GM23248 (cell line): ENCODE data around the gene EVL. TPM values are rescaled to one million over a fixed set of nuclear protein-coding genes. Genes with fewer than 3 reads are reported as not detected.

Experiments
- DNase-seq: peaks from one replicate; pipeline ENCODE4 v3.0.0-alpha.2; 2015
- H2AFZ ChIP-seq: fragments of 200-600 bp; sonication (generic); 2 replicates; pipeline ENCODE4 v1.6.1; 2016; ENCODE audit warnings: antibody characterized with exemption
- H3F3A ChIP-seq: fragments of 200-600 bp; sonication (generic); 2 replicates; pipeline ENCODE4 v1.6.1; 2016; ENCODE audit warnings: mild to moderate bottlenecking, antibody characterized with exemption, mixed run types; ENCODE audit not compliant: insufficient read depth
- H3K27ac ChIP-seq: fragments of 200-600 bp; sonication (generic); 2 replicates; pipeline ENCODE4 v1.5.1; 2016; ENCODE audit warnings: mild to moderate bottlenecking
- H3K27me3 ChIP-seq: fragments of 200-600 bp; sonication (generic); replicated peaks from 2 replicates; pipeline ENCODE4 v1.6.1; 2016; ENCODE audit warnings: mild to moderate bottlenecking; ENCODE audit not compliant: insufficient read depth
- H3K36me3 ChIP-seq: fragments of 200-600 bp; sonication (generic); 2 replicates; pipeline ENCODE4 v1.6.1; 2016; ENCODE audit warnings: low read depth, mild to moderate bottlenecking
- H3K4me1 ChIP-seq: fragments of 200-600 bp; sonication (generic); 2 replicates; pipeline ENCODE4 v1.6.1; 2016; ENCODE audit warnings: mild to moderate bottlenecking; ENCODE audit not compliant: insufficient read depth
- H3K4me2 ChIP-seq: fragments of 200-600 bp; sonication (generic); one replicate; pipeline ENCODE4 v1.6.1; 2016; ENCODE audit warnings: mild to moderate bottlenecking; ENCODE audit not compliant: unreplicated experiment
- H3K4me3 ChIP-seq: fragments of 200-600 bp; sonication (generic); 2 replicates; pipeline ENCODE4 v1.5.1; 2016; ENCODE audit warnings: mild to moderate bottlenecking
- H3K79me2 ChIP-seq: fragments of 200-600 bp; sonication (generic); 2 replicates; pipeline ENCODE4 v1.6.1; 2016; ENCODE audit warnings: mild to moderate bottlenecking; ENCODE audit not compliant: insufficient read depth
- H3K9ac ChIP-seq: fragments of 200-600 bp; sonication (generic); 2 replicates; pipeline ENCODE4 v1.6.1; 2016; ENCODE audit warnings: mild to moderate bottlenecking
- H3K9me2 ChIP-seq: fragments of 200-600 bp; sonication (generic); 2 replicates; pipeline ENCODE4 v1.6.1; 2016; ENCODE audit warnings: mixed run types, mild to moderate bottlenecking, moderate library complexity; ENCODE audit not compliant: insufficient read depth
- H3K9me3 ChIP-seq: fragments of 200-600 bp; sonication (generic); one replicate; pipeline ENCODE4 v1.6.1; 2017; ENCODE audit warnings: low read depth
- H4K20me1 ChIP-seq: fragments of 200-600 bp; sonication (generic); 2 replicates; pipeline ENCODE4 v1.6.0; 2016; ENCODE audit not compliant: insufficient read depth
- EZH2 ChIP-seq: fragments of 200-600 bp; sonication (generic); IDR thresholded peaks from 2 replicates; pipeline ENCODE4 v1.6.1; 2018; ENCODE audit warnings: antibody characterized with exemption, mild to moderate bottlenecking; ENCODE audit not compliant: insufficient read depth, poor library complexity, severe bottlenecking
- EZH2phosphoT487 ChIP-seq: fragments of 200-600 bp; sonication (generic); IDR thresholded peaks from 2 replicates; pipeline ENCODE4 v1.6.1; 2018; ENCODE audit warnings: antibody characterized with exemption, moderate library complexity, mild to moderate bottlenecking, low read depth; ENCODE audit not compliant: insufficient read depth
- WGBS, 2 experiments: methylation state at CpG; one replicate each; pipeline ENCODE4 v1.1.6; 2015 to 2017; ENCODE audit warnings: low lambda C conversion rate in 2 of 2, low coverage in 1 of 2; ENCODE audit errors: missing lambda C conversion rate in 2 of 2; 5-methylcytosine and 5-hydroxymethylcytosine counted together
- in situ Hi-C: fragments of 300-500 bp; cut with MboI; formaldehyde crosslinking; loops from 2 replicates; pipeline ENCODE4 v1.15.0; 2020
- polyA plus RNA-seq: library from polyadenylated mRNA; unstranded; fragments of >200 nt; fragmentation: Nextera tagmentation; extraction: Ambion mirVana; gene quantifications from 2 replicates; pipeline ENCODE4 v1.2.1, GENCODE V29; 2016
- total RNA-seq: library from RNA; depleted of rRNA; stranded (reverse); fragments of >200 nt; shearing (Covaris generic); gene quantifications from 2 replicates; pipeline ENCODE4 v1.2.3, GENCODE V29; 2014

The EVL gene
- total and polyA plus RNA-seq, 2 experiments from 2014 or later: 6.6 to 29.9 TPM

- Histone ChIP-seq H3K4me3 (no peak overlapping the region), H3K36me3 (no peaks in the 10 kb centered on the region), H3K9ac (no peak overlapping the region), H3F3A (no peaks in the 10 kb centered on the region), H3K9me2 (no peaks in the 10 kb centered on the region), H3K9me3 (no peaks in the 10 kb centered on the region), H3K79me2 (no peaks in the 10 kb centered on the region), H3K4me1 (no peaks in the 10 kb centered on the region), H2AFZ (no peak overlapping the region), H3K27ac (no peak overlapping the region), H3K27me3 (peaks cover 30% of the 10 kb centered on the region), H4K20me1 (no peaks in the 10 kb centered on the region), H3K4me2 (no peak overlapping the region)
- DNase-seq: no peak
- WGBS, 2 experiments: 19 to 33% methylated on average over 17 to 39 of the region's 39 CpGs
- peak; percentile 36 for TF ChIP-seq EZH2
- TF ChIP-seq EZH2phosphoT487: no peak
- in situ Hi-C loops: no loop called here
These were observed 94.8 kb downstream of the EVL start for GRCh38 chr14:100159865-100160533.

- H2AFZ ChIP-seq: no peak overlapping the region
- peaks cover 30% of the 10 kb centered on the region for H3K27me3 ChIP-seq
- no peak for DNase-seq
- H3K36me3 ChIP-seq: no peaks in the 10 kb centered on the region
- TF ChIP-seq EZH2phosphoT487 (no peak), EZH2 (no peak)
- H3K4me2 ChIP-seq: no peak overlapping the region
- no peaks in the 10 kb centered on the region for H3F3A ChIP-seq
- H3K9me2 ChIP-seq: no peaks in the 10 kb centered on the region
- H3K4me1 ChIP-seq: no peaks in the 10 kb centered on the region
- no peak overlapping the region for H3K9ac ChIP-seq
- WGBS, 2 experiments: 91 to 92% methylated on average over 7 of the region's 7 CpGs
- in situ Hi-C loops: no loop called here
- no peaks in the 10 kb centered on the region for H3K9me3 ChIP-seq
- H3K27ac ChIP-seq: no peak overlapping the region
- no peaks in the 10 kb centered on the region for H4K20me1 ChIP-seq
- H3K79me2 ChIP-seq: no peaks in the 10 kb centered on the region
- no peak overlapping the region for H3K4me3 ChIP-seq
These were observed 95.3 kb downstream of the EVL start for GRCh38 chr14:100160534-100160916.

GRCh38 chr14:100165376-100165775 lies 100.2 kb downstream of the EVL start:
- Histone ChIP-seq H3K9ac (no peak overlapping the region), H3K4me3 (no peak overlapping the region), H3K27ac (no peak overlapping the region), H4K20me1 (no peaks in the 10 kb centered on the region), H3K4me1 (peaks cover 5% of the 10 kb centered on the region; the same call in 1 of the 2 replicates), H3K27me3 (peaks cover 16% of the 10 kb centered on the region), H3K4me2 (no peak overlapping the region), H3K36me3 (no peaks in the 10 kb centered on the region), H2AFZ (no peak overlapping the region), H3F3A (no peaks in the 10 kb centered on the region), H3K79me2 (no peaks in the 10 kb centered on the region), H3K9me3 (no peaks in the 10 kb centered on the region), H3K9me2 (no peaks in the 10 kb centered on the region)
- 48 to 53% methylated on average over 27 of the region's 27 CpGs for WGBS, 2 experiments
- in situ Hi-C loops: no loop called here
- TF ChIP-seq EZH2 (no peak), EZH2phosphoT487 (no peak)
- DNase-seq: no peak

GRCh38 chr14:100165831-100166440 lies 100.7 kb downstream of the EVL start:
- Histone ChIP-seq H4K20me1 (no peaks in the 10 kb centered on the region), H2AFZ (peak overlapping the region; percentile 53; the same call in 1 of the 2 replicates), H3F3A (no peaks in the 10 kb centered on the region), H3K27me3 (peaks cover 11% of the 10 kb centered on the region; the same call in 1 of the 2 replicates), H3K4me1 (peaks cover 5% of the 10 kb centered on the region; the same call in 1 of the 2 replicates), H3K9me3 (no peaks in the 10 kb centered on the region), H3K9ac (no peak overlapping the region), H3K4me2 (no peak overlapping the region), H3K27ac (no peak overlapping the region), H3K79me2 (no peaks in the 10 kb centered on the region), H3K9me2 (no peaks in the 10 kb centered on the region), H3K36me3 (no peaks in the 10 kb centered on the region), H3K4me3 (no peak overlapping the region; the same call in 1 of the 2 replicates)
- 10 to 26% methylated on average over 2 to 16 of the region's 16 CpGs for WGBS, 2 experiments
- in situ Hi-C loops: no loop called here
- no peak for TF ChIP-seq EZH2
- TF ChIP-seq EZH2phosphoT487: no peak
- no peak for DNase-seq

- in situ Hi-C loops: no loop called here
These were observed 103.3 kb downstream of the EVL start for GRCh38 chr14:100168506-100168905.

More at GRCh38 chr14:100168506-100168905, 103.3 kb downstream of the EVL start:
- no peak overlapping the region for H2AFZ ChIP-seq
- no peaks in the 10 kb centered on the region for H3K36me3 ChIP-seq
- H3K27ac ChIP-seq: no peak overlapping the region
- WGBS, 2 experiments: 92 to 100% methylated on average over 1 of the region's 1 CpG
- H3K4me1 ChIP-seq: peaks cover 5% of the 10 kb centered on the region; the same call in 1 of the 2 replicates
- TF ChIP-seq EZH2 (no peak), EZH2phosphoT487 (no peak)
- DNase-seq: no peak
- H3K9me3 ChIP-seq: no peaks in the 10 kb centered on the region
- no peak overlapping the region for H3K9ac ChIP-seq
- no peak overlapping the region for H3K4me2 ChIP-seq
- no peaks in the 10 kb centered on the region for H3K79me2 ChIP-seq
- H4K20me1 ChIP-seq: no peaks in the 10 kb centered on the region
- no peak overlapping the region for H3K4me3 ChIP-seq
- no peaks in the 10 kb centered on the region for H3K9me2 ChIP-seq
- no peaks in the 10 kb centered on the region for H3F3A ChIP-seq
- H3K27me3 ChIP-seq: peaks cover 8% of the 10 kb centered on the region; the same call in 1 of the 2 replicates
